ENCODE results near the gene ARFGEF2. TPM values are rescaled to one million over a fixed set of nuclear protein-coding genes. Genes with fewer than 3 reads are reported as not detected.
A peak's percentile ranks its signal among the peaks of the same experiment; 100 is the strongest.

The ARFGEF2 gene
- total RNA-seq, 2 donors from 2014 or later: 29.8 to 31.5 TPM

DNA sequence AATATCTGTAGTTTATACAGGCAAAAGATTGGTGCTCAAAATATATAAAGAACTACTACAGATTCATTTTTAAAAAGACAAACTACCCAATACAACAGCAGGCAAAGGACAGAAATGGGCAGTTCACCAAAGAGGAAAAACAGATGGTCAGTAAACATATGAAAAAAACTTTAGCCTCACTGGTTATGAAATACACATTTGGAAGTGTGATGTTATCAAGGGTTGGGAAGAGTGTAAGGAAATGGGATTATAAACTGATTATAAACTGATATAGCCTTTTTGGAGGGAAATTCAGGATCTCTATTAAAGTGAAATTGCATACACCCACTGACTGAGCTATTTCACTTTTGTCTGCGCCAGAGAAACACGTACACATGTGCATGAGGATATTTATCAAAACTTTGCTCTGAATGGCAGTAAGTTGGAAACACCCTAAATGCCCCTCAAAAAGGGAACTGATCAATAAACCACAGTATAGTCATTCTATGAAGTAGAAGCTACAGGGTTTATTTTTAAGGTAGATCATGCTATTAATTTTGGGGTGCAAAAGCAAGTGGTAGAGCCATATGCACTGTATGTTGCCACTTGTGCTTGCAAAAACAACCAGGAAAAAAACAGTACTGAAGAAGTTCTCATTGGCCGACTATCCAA, 32.2 kb upstream of the ARFGEF2 start:
- DNase-seq (ENCODE audit: low spot score): no peak
- no peak for ATAC-seq
- peaks cover 0 to 11% of the 10 kb centered on the region in 2 donors for H3K27me3 Mint-ChIP-seq
- peaks cover 8% of the 10 kb centered on the region for H3K9me3 Mint-ChIP-seq
- no peak overlapping the region for H3K27ac Mint-ChIP-seq
- no peak overlapping the region for H3K4me3 Mint-ChIP-seq
- H3K36me3 Mint-ChIP-seq: no peaks in the 10 kb centered on the region
- H3K4me1 Mint-ChIP-seq (ENCODE audit: low read depth in 2 of 2): peaks cover 10 to 21% of the 10 kb centered on the region in 2 donors

DNA sequence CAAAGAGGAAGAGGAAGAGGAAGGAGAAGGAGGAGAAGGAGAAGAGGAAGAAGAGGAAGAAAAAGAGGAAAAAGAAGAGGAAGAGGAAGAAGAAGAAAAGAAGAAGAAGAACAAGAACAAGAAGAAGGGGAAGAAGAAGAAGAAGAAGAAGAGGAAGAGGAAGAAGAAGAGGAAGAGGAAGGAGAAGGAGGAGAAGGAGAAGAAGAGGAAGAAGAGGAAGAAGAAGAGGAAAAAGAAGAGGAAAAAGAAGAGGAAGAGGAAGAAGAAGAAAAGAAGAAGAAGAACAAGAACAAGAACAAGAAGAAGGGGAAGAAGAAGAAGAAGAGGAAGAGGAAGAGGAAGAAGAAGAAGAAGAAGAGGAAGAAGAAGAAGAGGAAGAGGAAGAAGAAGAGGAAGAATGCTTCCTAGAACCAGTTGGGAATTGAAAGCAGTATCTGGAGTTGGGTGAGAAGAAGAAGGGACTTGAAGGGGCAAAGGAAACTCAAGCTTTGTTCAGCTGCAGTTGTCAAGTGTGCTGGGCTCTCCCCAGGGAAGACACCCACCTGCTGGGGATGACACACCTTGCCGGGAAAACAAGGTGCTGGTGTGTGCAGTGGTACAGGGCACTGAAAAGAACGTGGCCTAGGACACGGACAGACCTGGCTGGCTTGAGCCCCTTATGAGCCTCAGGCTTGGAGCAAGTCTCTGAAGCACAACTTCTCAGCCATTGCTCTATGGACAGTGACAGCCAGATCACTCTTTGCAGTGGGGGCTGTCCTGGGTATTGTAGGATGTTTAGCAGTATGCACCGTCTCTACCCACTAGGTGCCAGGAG, 30.1 kb upstream of the ARFGEF2 start:
- Mint-ChIP-seq H3K4me3 (no peak overlapping the region), H3K36me3 (no peaks in the 10 kb centered on the region), H3K9me3 (peaks cover 8% of the 10 kb centered on the region), H3K27ac (no peak overlapping the region), H3K4me1 (ENCODE audit: low read depth in 2 of 2) (peaks cover 10 to 21% of the 10 kb centered on the region in 2 donors), H3K27me3 (peaks cover 0 to 11% of the 10 kb centered on the region in 2 donors)
- DNase-seq (ENCODE audit: low spot score) (no peak), ATAC-seq (peak in 1 of 2 donors; percentile 13)

DNA sequence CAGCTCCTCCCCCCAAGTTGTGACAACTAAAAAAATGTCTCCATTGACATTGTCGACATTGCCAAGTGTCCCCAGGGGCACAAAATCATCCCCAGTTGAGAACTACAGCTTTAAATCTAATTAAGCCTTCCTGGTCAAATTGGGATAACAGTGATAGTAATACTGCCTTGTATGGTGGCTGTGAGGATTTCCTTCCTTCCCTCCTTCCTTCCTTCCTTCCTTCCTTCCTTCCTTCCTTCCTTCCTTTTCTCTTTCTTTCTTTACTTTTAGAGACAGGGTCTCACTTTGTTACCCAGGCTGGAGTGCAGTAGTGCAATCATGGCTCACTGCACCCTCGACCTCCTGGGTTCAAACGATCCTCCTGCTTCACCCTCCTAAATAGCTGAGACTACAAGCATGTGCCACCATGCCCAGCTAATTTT, 29.5 kb upstream of the ARFGEF2 start:
- Mint-ChIP-seq H3K4me1 (ENCODE audit: low read depth in 2 of 2) (peaks cover 10 to 21% of the 10 kb centered on the region in 2 donors), H3K4me3 (no peak overlapping the region), H3K36me3 (no peaks in the 10 kb centered on the region), H3K27me3 (peaks cover 0 to 11% of the 10 kb centered on the region in 2 donors), H3K27ac (peak overlapping the region in 1 of 2 donors; percentile 80), H3K9me3 (peaks cover 8% of the 10 kb centered on the region)
- ATAC-seq (no peak), DNase-seq (ENCODE audit: low spot score) (no peak)

DNA sequence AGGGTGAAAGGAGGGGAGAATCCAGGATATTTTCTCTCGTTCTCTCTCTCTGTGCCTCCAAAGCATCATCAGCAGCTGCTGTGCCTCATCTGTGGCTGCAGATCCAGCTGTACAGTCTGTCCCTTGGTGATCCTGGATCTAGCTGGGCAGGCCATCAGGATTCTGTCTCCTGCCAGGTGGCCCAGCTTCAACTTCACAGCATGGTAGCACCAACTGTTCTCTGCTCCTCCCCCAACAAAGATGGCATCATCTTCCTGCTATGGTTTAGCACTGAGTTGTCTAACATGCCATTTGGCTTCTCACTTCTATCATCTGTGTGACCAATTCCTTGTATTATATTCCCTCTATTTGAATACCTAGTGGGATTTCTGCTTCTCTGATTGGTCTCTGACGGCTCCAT, 28.6 kb upstream of the ARFGEF2 start:
- Mint-ChIP-seq H3K9me3 (peaks cover 8% of the 10 kb centered on the region), H3K27me3 (peaks cover 0 to 11% of the 10 kb centered on the region in 2 donors), H3K4me1 (ENCODE audit: low read depth in 2 of 2) (peaks cover 10 to 21% of the 10 kb centered on the region in 2 donors), H3K4me3 (peak overlapping the region; percentile 6), H3K36me3 (no peaks in the 10 kb centered on the region), H3K27ac (peak overlapping the region in 1 of 2 donors; percentile 80)
- no peak for DNase-seq (ENCODE audit: low spot score)
- peak; percentile 55 to 68 for ATAC-seq

DNA sequence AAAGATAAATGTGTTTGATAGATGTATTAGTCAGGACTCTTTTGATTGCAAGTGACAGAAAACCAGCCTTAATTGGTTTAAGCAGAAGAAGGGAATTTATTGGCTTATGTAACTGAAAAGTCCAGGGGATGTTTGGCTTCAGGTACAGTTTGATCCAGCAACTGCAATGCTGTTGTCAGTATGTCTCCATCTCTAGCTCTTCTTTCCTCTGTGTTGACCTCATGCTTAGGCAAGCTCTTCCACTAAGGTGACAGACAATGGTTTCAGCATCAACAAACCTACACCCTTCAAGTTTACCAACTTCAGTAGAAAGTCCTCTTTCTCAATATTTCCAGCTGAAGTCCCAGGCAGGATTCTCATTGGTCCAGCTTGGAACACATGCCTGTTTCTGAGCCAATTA, 28.1 kb upstream of the ARFGEF2 start:
- Mint-ChIP-seq H3K27me3 (peaks cover 0 to 11% of the 10 kb centered on the region in 2 donors), H3K4me1 (ENCODE audit: low read depth in 2 of 2) (peaks cover 10 to 21% of the 10 kb centered on the region in 2 donors), H3K36me3 (no peaks in the 10 kb centered on the region), H3K4me3 (no peak overlapping the region), H3K9me3 (peaks cover 8% of the 10 kb centered on the region), H3K27ac (peak overlapping the region in 1 of 2 donors; percentile 80)
- DNase-seq (ENCODE audit: low spot score): no peak
- ATAC-seq: peak; percentile 54 to 64

GRCh38 chr20:48897305-48898010, 24.1 kb upstream of the ARFGEF2 start:
- no peak for ATAC-seq
- H3K4me3 Mint-ChIP-seq: no peak overlapping the region
- H3K4me1 Mint-ChIP-seq (ENCODE audit: low read depth in 2 of 2): peaks cover 28 to 29% of the 10 kb centered on the region in 2 donors
- H3K27ac Mint-ChIP-seq: no peak overlapping the region
- H3K27me3 Mint-ChIP-seq: no peaks in the 10 kb centered on the region
- DNase-seq (ENCODE audit: low spot score): no peak
- H3K36me3 Mint-ChIP-seq: no peaks in the 10 kb centered on the region
- peaks cover 8% of the 10 kb centered on the region for H3K9me3 Mint-ChIP-seq

- H3K27ac Mint-ChIP-seq: no peak overlapping the region
Observed at GRCh38 chr20:48898210-48898609, 23.3 kb upstream of the ARFGEF2 start.

GRCh38 chr20:48898896-48899530, 22.5 kb upstream of the ARFGEF2 start:
- Mint-ChIP-seq H3K36me3 (no peaks in the 10 kb centered on the region), H3K9me3 (no peaks in the 10 kb centered on the region), H3K4me1 (ENCODE audit: low read depth in 2 of 2) (peaks cover 16 to 18% of the 10 kb centered on the region in 2 donors), H3K27ac (no peak overlapping the region), H3K4me3 (no peak overlapping the region), H3K27me3 (no peaks in the 10 kb centered on the region)
- DNase-seq (ENCODE audit: low spot score): no peak
- peak in 1 of 2 donors; percentile 56 for ATAC-seq

More at GRCh38 chr20:48898210-48898609, 23.3 kb upstream of the ARFGEF2 start:
- DNase-seq (ENCODE audit: low spot score) (no peak), ATAC-seq (no peak)
- Mint-ChIP-seq H3K36me3 (no peaks in the 10 kb centered on the region), H3K4me3 (no peak overlapping the region), H3K4me1 (ENCODE audit: low read depth in 2 of 2) (peaks cover 21% of the 10 kb centered on the region in 2 donors), H3K9me3 (peaks cover 3% of the 10 kb centered on the region), H3K27me3 (no peaks in the 10 kb centered on the region)

DNA sequence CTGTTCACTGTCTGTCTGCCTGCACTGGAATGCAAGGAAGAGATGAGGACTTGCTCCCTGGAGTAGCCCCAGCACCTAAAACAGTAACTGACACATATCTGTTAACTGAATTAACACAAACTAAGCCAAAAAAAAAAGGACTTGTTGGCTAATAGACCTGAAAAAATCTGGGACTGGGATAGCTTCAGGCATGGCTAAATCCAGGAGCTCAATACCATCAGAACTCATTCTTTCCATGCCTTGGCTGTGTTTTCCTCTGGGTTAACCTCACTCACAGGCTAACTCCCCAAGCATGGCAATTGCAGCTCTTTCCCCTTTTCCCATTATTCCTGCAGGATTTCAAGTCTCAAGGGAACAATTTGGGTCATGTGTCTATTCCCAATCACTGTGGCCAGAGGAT, 21.6 kb upstream of the ARFGEF2 start:
- Mint-ChIP-seq H3K36me3 (no peaks in the 10 kb centered on the region), H3K27me3 (no peaks in the 10 kb centered on the region), H3K4me3 (no peak overlapping the region), H3K27ac (no peak overlapping the region), H3K9me3 (no peaks in the 10 kb centered on the region), H3K4me1 (ENCODE audit: low read depth in 2 of 2) (peaks cover 23 to 26% of the 10 kb centered on the region in 2 donors)
- DNase-seq (ENCODE audit: low spot score) (no peak), ATAC-seq (no peak)

DNA sequence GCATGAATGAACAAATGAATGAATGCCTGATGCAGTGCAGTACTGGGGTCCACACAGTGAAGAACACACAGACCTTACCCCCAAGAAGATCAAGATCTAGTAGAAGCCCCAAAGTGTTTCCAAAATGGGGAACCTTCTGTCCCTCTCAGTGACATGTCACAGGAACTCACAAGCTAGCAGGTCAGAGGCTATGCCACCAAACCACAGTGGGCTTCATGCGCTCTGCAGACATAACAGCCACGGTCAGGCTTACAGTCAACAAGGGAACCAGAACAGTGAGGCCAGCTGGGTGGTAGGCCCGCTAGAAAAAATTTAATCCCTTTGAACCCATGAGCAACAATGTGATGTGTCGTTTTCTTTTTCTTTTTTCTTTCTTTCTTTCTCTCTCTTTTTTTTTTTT, 20.2 kb upstream of the ARFGEF2 start:
- H3K4me1 Mint-ChIP-seq (ENCODE audit: low read depth in 2 of 2): peaks cover 27 to 32% of the 10 kb centered on the region in 2 donors
- no peaks in the 10 kb centered on the region for H3K36me3 Mint-ChIP-seq
- DNase-seq (ENCODE audit: low spot score) (no peak), ATAC-seq (peak; percentile 75 to 76)
- H3K27me3 Mint-ChIP-seq: no peaks in the 10 kb centered on the region
- H3K4me3 Mint-ChIP-seq: peak overlapping the region; percentile 19
- no peaks in the 10 kb centered on the region for H3K9me3 Mint-ChIP-seq
- peak overlapping the region in 1 of 2 donors; percentile 26 for H3K27ac Mint-ChIP-seq

DNA sequence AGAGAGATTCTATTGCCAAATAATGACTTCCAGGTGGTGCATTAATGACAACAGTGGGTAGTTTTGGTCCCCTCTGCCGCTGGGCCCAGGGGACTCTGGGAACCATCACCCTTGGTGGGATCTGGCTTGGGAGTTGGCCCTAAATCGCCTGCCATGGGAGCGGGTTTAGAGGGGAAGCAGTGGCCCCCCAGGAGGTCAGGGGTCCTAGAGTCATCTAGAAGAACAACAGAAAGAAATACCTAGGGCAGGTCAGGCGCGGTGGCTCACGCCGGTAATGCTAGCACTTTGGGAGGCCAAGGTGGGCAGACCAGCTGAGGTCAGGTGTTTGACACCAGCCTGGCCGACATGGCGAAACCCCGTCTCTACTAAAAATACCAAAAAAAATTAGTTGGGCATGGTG, 17.8 kb upstream of the ARFGEF2 start:
- Mint-ChIP-seq H3K9me3 (no peaks in the 10 kb centered on the region), H3K36me3 (no peaks in the 10 kb centered on the region), H3K27me3 (no peaks in the 10 kb centered on the region), H3K4me1 (ENCODE audit: low read depth in 2 of 2) (peaks cover 33 to 48% of the 10 kb centered on the region in 2 donors), H3K27ac (peak overlapping the region; percentile 26 to 71), H3K4me3 (no peak overlapping the region)
- no peak for DNase-seq (ENCODE audit: low spot score)
- no peak for ATAC-seq

GRCh38 chr20:48904566-48905296, 16.8 kb upstream of the ARFGEF2 start:
- no peaks in the 10 kb centered on the region for H3K27me3 Mint-ChIP-seq
- ATAC-seq (peak in 1 of 2 donors; percentile 66), DNase-seq (ENCODE audit: low spot score) (peak; percentile 75)
- H3K27ac Mint-ChIP-seq: peak overlapping the region; percentile 26 to 71
- H3K4me1 Mint-ChIP-seq (ENCODE audit: low read depth in 2 of 2): peaks cover 40 to 49% of the 10 kb centered on the region in 2 donors
- no peaks in the 10 kb centered on the region for H3K9me3 Mint-ChIP-seq
- no peaks in the 10 kb centered on the region for H3K36me3 Mint-ChIP-seq
- H3K4me3 Mint-ChIP-seq: no peak overlapping the region

GRCh38 chr20:48905297-48905647, 16.2 kb upstream of the ARFGEF2 start:
- Mint-ChIP-seq H3K27ac (peak overlapping the region in 1 of 2 donors; percentile 71), H3K27me3 (no peaks in the 10 kb centered on the region), H3K4me3 (no peak overlapping the region), H3K9me3 (no peaks in the 10 kb centered on the region), H3K4me1 (ENCODE audit: low read depth in 2 of 2) (peaks cover 45 to 49% of the 10 kb centered on the region in 2 donors), H3K36me3 (no peaks in the 10 kb centered on the region)
- ATAC-seq (no peak), DNase-seq (ENCODE audit: low spot score) (no peak)

Measured in natural killer cell treated with Interleukin-12 subunit alpha and Interleukin-12 subunit beta and Interleukin-15 and Interleukin-18, amount 100 ng/mL, for 72 hours (primary cell).